PC-9 (cell line): ENCODE results near the gene NFYC.

Experiments used
- EZH2 ChIP-seq: fragments of 200-600 bp; sonication (generic); IDR thresholded peaks from 2 replicates; pipeline ENCODE4 v1.8.0; 2017; ENCODE audit warnings: antibody characterized with exemption, low read depth
- TF ChIP-seq, protein P1 (sequence below): fragments of 200-600 bp; sonication (generic); conservative IDR thresholded peaks from 2 replicates; pipeline ENCODE4 v1.6.1; 2017; ENCODE audit warnings: mixed run types, antibody characterized with exemption, mild to moderate bottlenecking, moderate library complexity

DNA sequence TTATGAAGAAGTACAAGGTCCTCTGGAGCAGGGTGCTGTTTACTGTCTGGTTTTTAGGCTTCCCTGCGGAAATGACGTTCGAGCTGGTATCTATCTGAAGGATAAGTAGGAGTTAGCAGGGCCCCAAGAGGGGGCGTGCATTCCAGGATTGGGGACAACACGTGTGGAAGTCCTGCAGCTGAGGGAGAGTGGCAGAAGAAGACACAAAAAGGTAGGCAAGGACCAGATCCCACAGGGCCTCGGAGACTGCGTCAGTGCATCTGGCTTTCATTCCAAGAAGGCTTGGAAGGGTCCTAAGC is 31.9 kb upstream of the NFYC start:
- TF ChIP-seq, protein P1, sequence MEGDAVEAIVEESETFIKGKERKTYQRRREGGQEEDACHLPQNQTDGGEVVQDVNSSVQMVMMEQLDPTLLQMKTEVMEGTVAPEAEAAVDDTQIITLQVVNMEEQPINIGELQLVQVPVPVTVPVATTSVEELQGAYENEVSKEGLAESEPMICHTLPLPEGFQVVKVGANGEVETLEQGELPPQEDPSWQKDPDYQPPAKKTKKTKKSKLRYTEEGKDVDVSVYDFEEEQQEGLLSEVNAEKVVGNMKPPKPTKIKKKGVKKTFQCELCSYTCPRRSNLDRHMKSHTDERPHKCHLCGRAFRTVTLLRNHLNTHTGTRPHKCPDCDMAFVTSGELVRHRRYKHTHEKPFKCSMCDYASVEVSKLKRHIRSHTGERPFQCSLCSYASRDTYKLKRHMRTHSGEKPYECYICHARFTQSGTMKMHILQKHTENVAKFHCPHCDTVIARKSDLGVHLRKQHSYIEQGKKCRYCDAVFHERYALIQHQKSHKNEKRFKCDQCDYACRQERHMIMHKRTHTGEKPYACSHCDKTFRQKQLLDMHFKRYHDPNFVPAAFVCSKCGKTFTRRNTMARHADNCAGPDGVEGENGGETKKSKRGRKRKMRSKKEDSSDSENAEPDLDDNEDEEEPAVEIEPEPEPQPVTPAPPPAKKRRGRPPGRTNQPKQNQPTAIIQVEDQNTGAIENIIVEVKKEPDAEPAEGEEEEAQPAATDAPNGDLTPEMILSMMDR, result no peak
- TF ChIP-seq EZH2, result no peak
